OCI-LY7 (cell line): ENCODE measurements around the gene EIF3A.

ENCODE experiments used
- EZH2phosphoT487 ChIP-seq: fragments of 200-600 bp; sonication (generic); IDR thresholded peaks from 2 replicates; pipeline ENCODE4 v1.6.1; 2018; ENCODE audit warnings: low read depth, borderline replicate concordance, mild to moderate bottlenecking, mixed run types, antibody characterized with exemption, low read length, moderate library complexity, mixed read lengths
- TF ChIP-seq, protein P1 (sequence below): fragments of 200-600 bp; sonication (generic); conservative IDR thresholded peaks from 2 replicates; pipeline ENCODE4 v1.5.1; 2014; ENCODE audit warnings: mild to moderate bottlenecking, antibody characterized with exemption, low read length, moderate library complexity, mixed read lengths

DNA sequence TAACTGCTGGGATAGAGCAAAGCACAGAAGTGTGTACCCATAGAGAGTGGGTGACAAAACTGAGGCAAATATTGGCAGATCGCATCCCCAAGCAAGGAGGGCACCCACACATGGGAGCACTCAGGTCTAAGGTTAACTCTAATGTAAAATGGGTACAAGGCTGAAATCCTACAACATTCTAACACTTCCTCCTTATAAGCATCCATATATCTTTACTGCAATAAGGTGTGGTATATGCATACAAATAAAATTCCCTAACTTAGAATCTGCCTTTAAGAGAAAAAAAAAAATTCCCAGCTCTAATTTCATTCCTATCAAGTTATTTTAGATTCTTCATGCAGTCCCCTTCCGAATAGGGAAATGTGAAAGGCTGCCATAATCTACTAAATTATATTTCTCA is 18.7 kb downstream of the EIF3A start:
- TF ChIP-seq, protein P1, sequence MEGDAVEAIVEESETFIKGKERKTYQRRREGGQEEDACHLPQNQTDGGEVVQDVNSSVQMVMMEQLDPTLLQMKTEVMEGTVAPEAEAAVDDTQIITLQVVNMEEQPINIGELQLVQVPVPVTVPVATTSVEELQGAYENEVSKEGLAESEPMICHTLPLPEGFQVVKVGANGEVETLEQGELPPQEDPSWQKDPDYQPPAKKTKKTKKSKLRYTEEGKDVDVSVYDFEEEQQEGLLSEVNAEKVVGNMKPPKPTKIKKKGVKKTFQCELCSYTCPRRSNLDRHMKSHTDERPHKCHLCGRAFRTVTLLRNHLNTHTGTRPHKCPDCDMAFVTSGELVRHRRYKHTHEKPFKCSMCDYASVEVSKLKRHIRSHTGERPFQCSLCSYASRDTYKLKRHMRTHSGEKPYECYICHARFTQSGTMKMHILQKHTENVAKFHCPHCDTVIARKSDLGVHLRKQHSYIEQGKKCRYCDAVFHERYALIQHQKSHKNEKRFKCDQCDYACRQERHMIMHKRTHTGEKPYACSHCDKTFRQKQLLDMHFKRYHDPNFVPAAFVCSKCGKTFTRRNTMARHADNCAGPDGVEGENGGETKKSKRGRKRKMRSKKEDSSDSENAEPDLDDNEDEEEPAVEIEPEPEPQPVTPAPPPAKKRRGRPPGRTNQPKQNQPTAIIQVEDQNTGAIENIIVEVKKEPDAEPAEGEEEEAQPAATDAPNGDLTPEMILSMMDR = no peak
- TF ChIP-seq EZH2phosphoT487 = no peak
